IMR-90 (cell line): ENCODE results near the gene EIF1AD. TPM values are rescaled to one million over a fixed set of nuclear protein-coding genes. Genes with fewer than 3 reads are reported as not detected.

Experiments
- ATAC-seq: fragments of 200-7000 bp; cut with Tn5 transposase; 2 replicates; pipeline ENCODE4 v1.9.1; 2020; ENCODE audit warnings: low read depth, mild to moderate bottlenecking, moderate library complexity
- BruUV-seq: library from RNA; stranded (reverse); fragments of 400-500 nt; replicated peaks from 2 replicates; lab custom pipeline; 2021; lab: Mats Ljungman, UMichigan
- CTCF ChIA-PET: fragments of 300-600 bp; formaldehyde crosslinking; extraction: SDS; loops from one replicate; lab custom pipeline; 2021; ENCODE audit warnings: antibody characterized with exemption; lab: Yijun Ruan, JAX
- POLR2A ChIA-PET: fragments of 300-600 bp; sonication (Branson Sonifier 250); formaldehyde crosslinking; loops from one replicate; lab custom pipeline; 2022; ENCODE audit warnings: antibody characterized with exemption; ENCODE audit not compliant: unreplicated experiment; lab: Charles Lee
- DNase-seq: peaks from one replicate; pipeline ENCODE4 v3.0.0; 2013
- H2AFZ ChIP-seq: replicated peaks from 2 replicates; pipeline ENCODE3; 2013; ENCODE audit warnings: low read length, mild to moderate bottlenecking; ENCODE audit not compliant: poor library complexity
- H2AK5ac ChIP-seq: 2 replicates; pipeline ENCODE4 v1.6.1; 2013; ENCODE audit warnings: low read depth, low read length, inconsistent platforms
- H2AK9ac ChIP-seq: replicated peaks from 2 replicates; pipeline ENCODE3; 2013; ENCODE audit warnings: mild to moderate bottlenecking, low read depth, low read length, moderate library complexity; ENCODE audit not compliant: poor library complexity
- H2BK120ac ChIP-seq: 2 replicates; pipeline ENCODE4 v1.6.1; 2013; ENCODE audit warnings: low read depth, low read length, inconsistent platforms
- H2BK15ac ChIP-seq: 3 replicates; pipeline ENCODE4 v1.6.1; 2013; ENCODE audit warnings: low read depth, low read length, inconsistent platforms
- H2BK20ac ChIP-seq: 2 replicates; pipeline ENCODE4 v1.6.1; 2013; ENCODE audit warnings: low read depth, mild to moderate bottlenecking, inconsistent platforms, low read length, moderate library complexity
- H2BK5ac ChIP-seq: 2 replicates; pipeline ENCODE4 v1.6.1; 2013; ENCODE audit warnings: mild to moderate bottlenecking, low read depth, low read length, inconsistent platforms; ENCODE audit not compliant: poor library complexity, severe bottlenecking
- H3K14ac ChIP-seq: replicated peaks from 2 replicates; pipeline ENCODE4 v1.6.1; 2013; ENCODE audit warnings: low read depth, low read length, inconsistent platforms
- H3K18ac ChIP-seq: 2 replicates; pipeline ENCODE4 v1.6.1; 2013; ENCODE audit warnings: low read depth, low read length, control low read depth
- H3K23ac ChIP-seq: 2 replicates; pipeline ENCODE4 v1.6.1; 2013; ENCODE audit warnings: low read depth, low read length, inconsistent platforms
- H3K27ac ChIP-seq: 2 replicates; pipeline ENCODE4 v1.5.1; 2013; ENCODE audit warnings: mild to moderate bottlenecking, control low read depth, low read length; ENCODE audit not compliant: insufficient read depth
- H3K27me3 ChIP-seq: 2 replicates; pipeline ENCODE4 v1.6.1; 2013; ENCODE audit warnings: low read length; ENCODE audit not compliant: control insufficient read depth, insufficient read depth
- H3K36me3 ChIP-seq: 2 replicates; pipeline ENCODE4 v1.6.1; 2013; ENCODE audit warnings: low read length, mixed read lengths; ENCODE audit not compliant: control insufficient read depth, insufficient read depth
- H3K4ac ChIP-seq: 2 replicates; pipeline ENCODE4 v1.6.1; 2013; ENCODE audit warnings: low read depth, low read length, inconsistent platforms
- H3K4me1 ChIP-seq: 2 replicates; pipeline ENCODE4 v1.6.1; 2013; ENCODE audit warnings: low read length, mixed read lengths; ENCODE audit not compliant: control insufficient read depth, insufficient read depth
- H3K4me2 ChIP-seq: 2 replicates; pipeline ENCODE4 v1.6.1; 2013; ENCODE audit warnings: low read depth, mild to moderate bottlenecking, control low read depth, low read length, moderate library complexity
- H3K4me3 ChIP-seq: 2 replicates; pipeline ENCODE4 v1.5.1; 2013; ENCODE audit warnings: low read depth, mild to moderate bottlenecking, control low read depth, low read length, moderate library complexity; ENCODE audit not compliant: insufficient read depth
- H3K56ac ChIP-seq: 2 replicates; pipeline ENCODE4 v1.6.1; 2013; ENCODE audit warnings: low read length, inconsistent platforms; ENCODE audit not compliant: insufficient read depth; ENCODE audit errors: extremely low read depth
- H3K79me1 ChIP-seq, 2 experiments: 2 replicates each; pipeline ENCODE4 v1.6.1; 2013; ENCODE audit warnings: low read length in 2 of 2, inconsistent platforms in 1 of 2, low read depth in 1 of 2
- H3K9ac ChIP-seq: 2 replicates; pipeline ENCODE4 v1.6.1; 2013; ENCODE audit warnings: low read depth, low read length, control low read depth
- H3K9me1 ChIP-seq: 2 replicates; pipeline ENCODE4 v1.6.1; 2013; ENCODE audit warnings: low read length, inconsistent platforms; ENCODE audit not compliant: insufficient read depth
- H3K9me3 ChIP-seq: 2 replicates; pipeline ENCODE4 v1.6.1; 2013; ENCODE audit warnings: low read length; ENCODE audit not compliant: control insufficient read depth, insufficient read depth
- H4K20me1 ChIP-seq: 2 replicates; pipeline ENCODE4 v1.6.1; 2013; ENCODE audit warnings: low read length, inconsistent platforms; ENCODE audit not compliant: insufficient read depth
- H4K5ac ChIP-seq: 2 replicates; pipeline ENCODE4 v1.6.1; 2013; ENCODE audit warnings: mild to moderate bottlenecking, low read depth, low read length, control low read depth
- H4K8ac ChIP-seq, 2 experiments: 2 replicates each; pipeline ENCODE4 v1.6.1; 2013; ENCODE audit warnings: low read depth in 2 of 2, low read length in 2 of 2, control low read depth in 1 of 2, inconsistent platforms in 1 of 2
- H4K91ac ChIP-seq: 2 replicates; pipeline ENCODE4 v1.6.1; 2013; ENCODE audit warnings: low read depth, low read length, inconsistent platforms; ENCODE audit not compliant: insufficient read depth
- BHLHE40 ChIP-seq: fragments of 150-350 bp; IDR thresholded peaks from 2 replicates; pipeline ENCODE4 v1.6.1; 2016; ENCODE audit warnings: mild to moderate bottlenecking, low read depth, low read length
- CEBPB ChIP-seq: IDR thresholded peaks from 2 replicates; pipeline ENCODE4 v1.6.1; 2012; ENCODE audit warnings: low read depth, low read length, improper control_type of control experiment
- CHD1 ChIP-seq: IDR thresholded peaks from 2 replicates; pipeline ENCODE4 v1.6.1; 2012; ENCODE audit warnings: low read depth, low read length, improper control_type of control experiment
- ELK1 ChIP-seq: fragments of 150-350 bp; IDR thresholded peaks from 2 replicates; pipeline ENCODE4 v1.6.1; 2016; ENCODE audit warnings: low read depth, mild to moderate bottlenecking, low read length, moderate library complexity, borderline replicate concordance
- FOS ChIP-seq: fragments of 150-350 bp; IDR thresholded peaks from 2 replicates; pipeline ENCODE4 v1.6.1; 2016; ENCODE audit warnings: low read depth, low read length
- POLR2A ChIP-seq: IDR thresholded peaks from 2 replicates; pipeline ENCODE4 v1.6.1; 2012; ENCODE audit warnings: mild to moderate bottlenecking, low read depth, low read length
- WGBS, 2 experiments: methylation state at CpG; one replicate each; pipeline versions ENCODE4 v1.1.5 to v1.1.7; 2013; ENCODE audit warnings: missing lambda C conversion rate in 2 of 2; ENCODE audit not compliant: insufficient read length in 1 of 2; ENCODE audit errors: extremely low coverage in 2 of 2; 5-methylcytosine and 5-hydroxymethylcytosine counted together
- dilution Hi-C: fragments of 300-500 bp; cut with HindIII; formaldehyde crosslinking; loops from one replicate; pipeline ENCODE4 v1.14.3; 2018; ENCODE audit warnings: low sequenced_read_pairs; ENCODE audit not compliant: unreplicated experiment
- in situ Hi-C: fragments of 300-500 bp; cut with MboI; formaldehyde crosslinking; loops from 3 replicates; pipeline ENCODE4 v1.14.3; 2019; ENCODE audit warnings: low sequenced_read_pairs, inconsistent platforms, mixed read lengths
- intact Hi-C: fragments of 100-400 bp; cut with micrococcal nuclease; formaldehyde crosslinking; loops from 2 replicates; pipeline ENCODE4 v1.10.0; 2022
- polyA plus RNA-seq, 3 experiments: library from polyadenylated mRNA; depleted of rRNA; stranded (reverse); fragments of >200 nt; gene quantifications; 2 replicates each; pipeline ENCODE4 v1.2.3, GENCODE V29; 2012; ENCODE audit warnings: low replicate concordance in 1 of 3
- total RNA-seq: library from RNA; depleted of rRNA; stranded (reverse); fragments of >200 nt; gene quantifications from 2 replicates; pipeline ENCODE4 v1.2.3, GENCODE V29; 2012

EIF1AD gene
- total and polyA plus RNA-seq, 2 of the 4 experiments (the other 2 are of a cell fraction): 32.5 to 62.6 TPM

GRCh38 chr11:65978391-65979238 lies 23.3 kb downstream of the EIF1AD start:
- Histone ChIP-seq H3K56ac (no peak overlapping the region), H4K5ac (no peak overlapping the region), H4K91ac (no peak overlapping the region), H3K36me3 (peaks cover 41% of the 10 kb centered on the region), H3K27me3 (no peaks in the 10 kb centered on the region), H3K9me1 (no peaks in the 10 kb centered on the region), H4K8ac (no peak overlapping the region), H3K4me2 (no peak overlapping the region), H3K23ac (no peak overlapping the region), H3K4ac (no peak overlapping the region), H2BK15ac (no peak overlapping the region), H3K9ac (no peak overlapping the region), H3K14ac (no peak overlapping the region), H2BK120ac (no peak overlapping the region), H2BK5ac (no peak overlapping the region), H4K20me1 (no peaks in the 10 kb centered on the region), H3K18ac (no peak overlapping the region), H2AK9ac (no peak overlapping the region), H2AFZ (no peak overlapping the region), H2AK5ac (no peak overlapping the region), H3K4me1 (no peaks in the 10 kb centered on the region), H3K79me1 (peaks cover 0 to 8% of the 10 kb centered on the region in 2 experiments; a peak in 1 of 4 replicates), H3K9me3 (no peaks in the 10 kb centered on the region), H3K27ac (no peak overlapping the region), H2BK20ac (no peak overlapping the region), H3K4me3 (no peak overlapping the region)
- dilution Hi-C loops: no loop called here
- ChIA-PET POLR2A (no interaction called here), CTCF (no interaction called here)
- BruUV-seq: no TSS peak
- WGBS, 2 experiments: 100% methylated on average over 4 of the region's 34 CpGs; no CpG with 5 or more reads in 1 of the 2 experiments
- DNase-seq (no peak), ATAC-seq (no peak)
- intact Hi-C loops: no loop called here
- TF ChIP-seq FOS: no peak
- TF ChIP-seq BHLHE40: no peak
- TF ChIP-seq CEBPB: no peak
- TF ChIP-seq POLR2A: no peak
- no peak for TF ChIP-seq ELK1
- TF ChIP-seq CHD1: no peak
- in situ Hi-C loops: no loop called here
